GM12892 (cell line): ENCODE measurements around the gene TEAD3.

Experiments used
- POLR2A ChIP-seq: IDR thresholded peaks from 2 replicates; pipeline ENCODE4 v1.6.1; 2011; ENCODE audit warnings: low read depth, low read length, control low read depth
- POLR2AphosphoS5 ChIP-seq: IDR thresholded peaks from 2 replicates; pipeline ENCODE4 v1.6.1; 2011; ENCODE audit warnings: low read depth, low read length, control low read depth
- TAF1 ChIP-seq: IDR thresholded peaks from 2 replicates; pipeline ENCODE4 v1.6.1; 2011; ENCODE audit warnings: low read depth, mild to moderate bottlenecking, control low read depth, low read length, borderline replicate concordance

GRCh38 chr6:35503534-35503933 is 6.7 kb upstream of the TEAD3 start:
- TF ChIP-seq POLR2A, result no peak
- no peak for TF ChIP-seq POLR2AphosphoS5
- TF ChIP-seq TAF1, result no peak
